H9 (cell line): ENCODE results near the gene ADRA2A. TPM values are rescaled to one million over a fixed set of nuclear protein-coding genes. Genes with fewer than 3 reads are reported as not detected.

Experiments
- DNase-seq: peaks from one replicate; pipeline ENCODE4 v3.0.0-alpha.2; 2017
- H2AFZ ChIP-seq: one replicate; pipeline ENCODE4 v1.6.1; 2013; ENCODE audit warnings: mild to moderate bottlenecking, low read length, control low read depth, moderate library complexity
- H2AK5ac ChIP-seq: 2 replicates; pipeline ENCODE4 v1.6.1; 2013; ENCODE audit warnings: low read length, control low read depth, mixed read lengths; ENCODE audit not compliant: insufficient read length
- H2BK120ac ChIP-seq: one replicate; pipeline ENCODE4 v1.6.1; 2013; ENCODE audit warnings: low read depth, mild to moderate bottlenecking, low read length, control low read depth, inconsistent platforms; ENCODE audit not compliant: poor library complexity, severe bottlenecking
- H2BK12ac ChIP-seq: 2 replicates; pipeline ENCODE4 v1.6.1; 2013; ENCODE audit warnings: low read length, control low read depth, mixed read lengths, low read depth; ENCODE audit not compliant: insufficient read length
- H2BK15ac ChIP-seq: 2 replicates; pipeline ENCODE4 v1.6.1; 2013; ENCODE audit warnings: low read depth, low read length, control low read depth
- H2BK20ac ChIP-seq: one replicate; pipeline ENCODE4 v1.6.1; 2013; ENCODE audit warnings: low read depth, mild to moderate bottlenecking, low read length, control low read depth, inconsistent platforms; ENCODE audit not compliant: poor library complexity, severe bottlenecking
- H2BK5ac ChIP-seq: 2 replicates; pipeline ENCODE4 v1.6.1; 2013; ENCODE audit warnings: low read length, control low read depth, mixed read lengths; ENCODE audit not compliant: insufficient read length
- H3K14ac ChIP-seq: 2 replicates; pipeline ENCODE4 v1.6.1; 2013; ENCODE audit warnings: low read length, control low read depth; ENCODE audit not compliant: insufficient read depth
- H3K18ac ChIP-seq: 2 replicates; pipeline ENCODE4 v1.6.1; 2013; ENCODE audit warnings: low read depth, mild to moderate bottlenecking, mixed read lengths, low read length, control low read depth; ENCODE audit not compliant: insufficient read length
- H3K23ac ChIP-seq: 2 replicates; pipeline ENCODE4 v1.6.1; 2013; ENCODE audit warnings: low read length, control low read depth, mixed read lengths, low read depth; ENCODE audit not compliant: insufficient read length
- H3K23me2 ChIP-seq: 2 replicates; pipeline ENCODE4 v1.6.1; 2013; ENCODE audit warnings: low read depth, mild to moderate bottlenecking, mixed read lengths, low read length, control low read depth; ENCODE audit not compliant: insufficient read length, poor library complexity, severe bottlenecking
- H3K27ac ChIP-seq: 2 replicates; pipeline ENCODE4 v1.5.1; 2013; ENCODE audit warnings: low read length, control low read depth, mixed read lengths, low read depth; ENCODE audit not compliant: insufficient read length
- H3K27me3 ChIP-seq: 2 replicates; pipeline ENCODE4 v1.6.1; 2013; ENCODE audit warnings: low read length, control low read depth, inconsistent platforms; ENCODE audit not compliant: insufficient read depth
- H3K4ac ChIP-seq: 2 replicates; pipeline ENCODE4 v1.6.1; 2013; ENCODE audit warnings: low read depth, mild to moderate bottlenecking, control low read depth, inconsistent platforms, low read length, moderate library complexity
- H3K4me1 ChIP-seq: 2 replicates; pipeline ENCODE4 v1.6.1; 2013; ENCODE audit warnings: low read length, control low read depth, inconsistent platforms; ENCODE audit not compliant: insufficient read depth
- H3K4me2 ChIP-seq: 2 replicates; pipeline ENCODE4 v1.6.1; 2013; ENCODE audit warnings: low read length, control low read depth, mixed read lengths; ENCODE audit not compliant: insufficient read length, insufficient read depth
- H3K56ac ChIP-seq: 2 replicates; pipeline ENCODE4 v1.6.1; 2013; ENCODE audit warnings: low read depth, mild to moderate bottlenecking, mixed read lengths, low read length, control low read depth; ENCODE audit not compliant: insufficient read length
- H3K79me1 ChIP-seq: 2 replicates; pipeline ENCODE4 v1.6.1; 2013; ENCODE audit warnings: low read depth, mild to moderate bottlenecking, moderate library complexity, low read length, control low read depth, inconsistent platforms; ENCODE audit not compliant: insufficient read depth, poor library complexity, severe bottlenecking
- H3K79me2 ChIP-seq: 2 replicates; pipeline ENCODE4 v1.6.1; 2013; ENCODE audit warnings: low read length, control low read depth, inconsistent platforms; ENCODE audit not compliant: insufficient read depth
- H3K9ac ChIP-seq: 2 replicates; pipeline ENCODE4 v1.6.1; 2013; ENCODE audit warnings: low read length, control low read depth, mixed read lengths; ENCODE audit not compliant: insufficient read length; ENCODE audit errors: extremely low read depth
- H3K9me3 ChIP-seq: one replicate; pipeline ENCODE4 v1.6.1; 2013; ENCODE audit warnings: low read depth, low read length, inconsistent platforms; ENCODE audit not compliant: control insufficient read depth
- H3T11ph ChIP-seq: one replicate; pipeline ENCODE4 v1.6.1; 2013; ENCODE audit warnings: mild to moderate bottlenecking, low read length, control low read depth, inconsistent platforms
- H4K20me1 ChIP-seq: one replicate; pipeline ENCODE4 v1.6.1; 2013; ENCODE audit not compliant: control insufficient read depth, insufficient read length, insufficient read depth
- H4K5ac ChIP-seq: 2 replicates; pipeline ENCODE4 v1.6.1; 2013; ENCODE audit warnings: low read depth, mild to moderate bottlenecking, mixed read lengths, low read length, control low read depth; ENCODE audit not compliant: insufficient read length
- H4K8ac ChIP-seq: replicated peaks from 2 replicates; pipeline ENCODE4 v1.6.1; 2013; ENCODE audit warnings: low read length, control low read depth, mixed read lengths, low read depth; ENCODE audit not compliant: insufficient read length
- H4K91ac ChIP-seq: 2 replicates; pipeline ENCODE4 v1.6.1; 2013; ENCODE audit warnings: low read depth, mild to moderate bottlenecking, moderate library complexity, mixed read lengths, low read length, control low read depth; ENCODE audit not compliant: insufficient read length
- H3K27ac Mint-ChIP-seq, 3 experiments: 2 replicates in 2 of 3; 3 replicates in 1 of 3; pipeline ENCODE4 v1.8.0; 2020 to 2021; ENCODE audit warnings: mixed read lengths in 3 of 3, mild to moderate bottlenecking in 1 of 3, moderate library complexity in 1 of 3
- H3K27me3 Mint-ChIP-seq: 2 replicates; pipeline ENCODE4 v1.8.0; 2021; ENCODE audit warnings: low read depth, mild to moderate bottlenecking, moderate library complexity, mixed read lengths
- H3K36me3 Mint-ChIP-seq, 3 experiments: 2 replicates in 2 of 3; 3 replicates in 1 of 3; pipeline ENCODE4 v1.8.0; 2020 to 2021; ENCODE audit warnings: low read depth in 3 of 3, mixed read lengths in 3 of 3; ENCODE audit not compliant: insufficient read depth in 1 of 3
- H3K4me1 Mint-ChIP-seq, 2 experiments: 2 replicates each; pipeline ENCODE4 v1.8.0; 2020; ENCODE audit warnings: mixed read lengths in 2 of 2
- H3K4me3 Mint-ChIP-seq, 2 experiments: 2 replicates in 1 of 2; 3 replicates in 1 of 2; pipeline ENCODE4 v1.8.0; 2020 to 2021; ENCODE audit warnings: mild to moderate bottlenecking in 2 of 2, mixed read lengths in 2 of 2, moderate library complexity in 1 of 2
- H3K9me3 Mint-ChIP-seq, 2 experiments: 2 replicates in 1 of 2; 3 replicates in 1 of 2; pipeline ENCODE4 v1.8.0; 2020; ENCODE audit warnings: mild to moderate bottlenecking in 2 of 2, mixed read lengths in 2 of 2, moderate library complexity in 1 of 2
- WGBS: extraction: QIAGEN DNeasy Blood & Tissue Kit; methylation state at CpG from one replicate; pipeline ENCODE4 v1.1.7; 2013; ENCODE audit warnings: missing lambda C conversion rate, low lambda C conversion rate, mixed read lengths; ENCODE audit not compliant: insufficient read length; ENCODE audit errors: extremely low coverage; 5-methylcytosine and 5-hydroxymethylcytosine counted together
- total RNA-seq: library from RNA; stranded (reverse); gene quantifications from 2 replicates; pipeline ENCODE4 v1.2.1, GENCODE V29; 2021
- TF ChIP-seq, protein P1 (sequence below): fragments of 200-600 bp; sonication (generic); conservative IDR thresholded peaks from 3 replicates; pipeline ENCODE4 v1.8.0; 2021; ENCODE audit warnings: antibody characterized with exemption, mild to moderate bottlenecking

The ADRA2A gene
- total RNA-seq, 1 experiment from 2014 or later, result 1.4 TPM

GRCh38 chr10:111063471-111063870, 13.4 kb upstream of the ADRA2A start:
- TF ChIP-seq, protein P1, sequence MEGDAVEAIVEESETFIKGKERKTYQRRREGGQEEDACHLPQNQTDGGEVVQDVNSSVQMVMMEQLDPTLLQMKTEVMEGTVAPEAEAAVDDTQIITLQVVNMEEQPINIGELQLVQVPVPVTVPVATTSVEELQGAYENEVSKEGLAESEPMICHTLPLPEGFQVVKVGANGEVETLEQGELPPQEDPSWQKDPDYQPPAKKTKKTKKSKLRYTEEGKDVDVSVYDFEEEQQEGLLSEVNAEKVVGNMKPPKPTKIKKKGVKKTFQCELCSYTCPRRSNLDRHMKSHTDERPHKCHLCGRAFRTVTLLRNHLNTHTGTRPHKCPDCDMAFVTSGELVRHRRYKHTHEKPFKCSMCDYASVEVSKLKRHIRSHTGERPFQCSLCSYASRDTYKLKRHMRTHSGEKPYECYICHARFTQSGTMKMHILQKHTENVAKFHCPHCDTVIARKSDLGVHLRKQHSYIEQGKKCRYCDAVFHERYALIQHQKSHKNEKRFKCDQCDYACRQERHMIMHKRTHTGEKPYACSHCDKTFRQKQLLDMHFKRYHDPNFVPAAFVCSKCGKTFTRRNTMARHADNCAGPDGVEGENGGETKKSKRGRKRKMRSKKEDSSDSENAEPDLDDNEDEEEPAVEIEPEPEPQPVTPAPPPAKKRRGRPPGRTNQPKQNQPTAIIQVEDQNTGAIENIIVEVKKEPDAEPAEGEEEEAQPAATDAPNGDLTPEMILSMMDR, result no peak
- Mint-ChIP-seq H3K27ac (no peak overlapping the region), H3K4me1 (no peaks in the 10 kb centered on the region), H3K4me3 (no peak overlapping the region), H3K9me3 (peaks cover 0 to 4% of the 10 kb centered on the region in 2 experiments; a peak in 2 of 5 replicates), H3K36me3 (peaks cover 0 to 4% (median 0%) of the 10 kb centered on the region in 3 experiments; a peak in 2 of 7 replicates), H3K27me3 (peaks cover 2% of the 10 kb centered on the region)
- Histone ChIP-seq H4K20me1 (no peaks in the 10 kb centered on the region), H3K27me3 (no peaks in the 10 kb centered on the region), H3K79me1 (no peaks in the 10 kb centered on the region), H3T11ph (no peak overlapping the region), H3K9me3 (no peaks in the 10 kb centered on the region), H3K14ac (no peak overlapping the region), H2AK5ac (no peak overlapping the region), H3K9ac (no peak overlapping the region), H3K4ac (no peak overlapping the region), H3K4me1 (no peaks in the 10 kb centered on the region), H3K18ac (no peak overlapping the region), H3K23me2 (no peaks in the 10 kb centered on the region), H2AFZ (no peak overlapping the region), H2BK12ac (no peak overlapping the region), H3K79me2 (no peaks in the 10 kb centered on the region), H2BK15ac (no peak overlapping the region), H3K56ac (no peak overlapping the region), H4K8ac (no peak overlapping the region), H2BK5ac (no peak overlapping the region), H3K23ac (no peak overlapping the region), H4K5ac (no peak overlapping the region), H2BK20ac (no peak overlapping the region), H3K27ac (no peak overlapping the region), H4K91ac (no peak overlapping the region), H2BK120ac (no peak overlapping the region), H3K4me2 (no peak overlapping the region)
- no peak for DNase-seq
- no CpG with 5 or more reads among the region's 2 CpGs for WGBS
